ENCODE measurements around the gene CHST6. TPM values are rescaled to one million over a fixed set of nuclear protein-coding genes. Genes with fewer than 3 reads are reported as not detected.

The CHST6 gene
- total RNA-seq, 1 experiment from 2014 or later, result 20.8 TPM

- H3K4ac ChIP-seq (ENCODE audit: low read depth, low read length), result no peak overlapping the region
- H2BK120ac ChIP-seq (ENCODE audit: low read depth, low read length, poor library complexity, severe bottlenecking), result no peak overlapping the region
- H3K79me1 ChIP-seq (ENCODE audit: insufficient read depth, low read depth, low read length, poor library complexity, severe bottlenecking), result peaks cover 17% of the 10 kb centered on the region
- H3K23ac ChIP-seq (ENCODE audit: insufficient read length, low read depth, low read length), result no peak overlapping the region
- H3K4me1 ChIP-seq (ENCODE audit: insufficient read depth, low read length), result no peaks in the 10 kb centered on the region; the same call in 1 of the 2 replicates
- no peak for TF ChIP-seq CTCF (conservative IDR thresholded peaks at IDR 0.05)
- H3K36me3 Mint-ChIP-seq (ENCODE audit: insufficient read depth in 1 of 3, low read depth in 3 of 3), result peaks cover 9 to 33% (median 28%) of the 10 kb centered on the region in 3 experiments; a peak in 6 of 7 replicates
- H2BK5ac ChIP-seq (ENCODE audit: insufficient read length, low read length), result no peak overlapping the region
- no peak overlapping the region for H4K91ac ChIP-seq (ENCODE audit: insufficient read length, low read depth, low read length)
- H4K5ac ChIP-seq (ENCODE audit: insufficient read length, low read depth, low read length), result no peak overlapping the region
- H3K14ac ChIP-seq (ENCODE audit: insufficient read depth, low read length), result no peak overlapping the region
- H3K27me3 Mint-ChIP-seq (ENCODE audit: low read depth), result no peaks in the 10 kb centered on the region
- H3K79me2 ChIP-seq (ENCODE audit: insufficient read depth, low read length), result peaks cover 10% of the 10 kb centered on the region; the same call in 1 of the 2 replicates
- no peaks in the 10 kb centered on the region for H3K23me2 ChIP-seq (ENCODE audit: insufficient read length, low read depth, low read length, poor library complexity, severe bottlenecking)
- no peaks in the 10 kb centered on the region for H3K9me3 Mint-ChIP-seq
- no peak overlapping the region for H2AK5ac ChIP-seq (ENCODE audit: insufficient read length, low read length)
- no peak overlapping the region for H3K18ac ChIP-seq (ENCODE audit: insufficient read length, low read depth, low read length)
- no CpG with 5 or more reads among the region's 12 CpGs for WGBS (ENCODE audit: extremely low coverage, insufficient read length, low lambda C conversion rate)
- no peaks in the 10 kb centered on the region for H3K9me3 ChIP-seq (ENCODE audit: control insufficient read depth, low read depth, low read length)
- H2BK12ac ChIP-seq (ENCODE audit: insufficient read length, low read depth, low read length), result no peak overlapping the region
- H2AFZ ChIP-seq (ENCODE audit: low read length), result no peak overlapping the region
- H3K27ac ChIP-seq (ENCODE audit: insufficient read length, low read depth, low read length), result no peak overlapping the region
- H3K4me3 Mint-ChIP-seq, result no peak overlapping the region
- H2BK20ac ChIP-seq (ENCODE audit: low read depth, low read length, poor library complexity, severe bottlenecking), result no peak overlapping the region
- H3K27me3 ChIP-seq (ENCODE audit: insufficient read depth, low read length), result no peaks in the 10 kb centered on the region
- no peak overlapping the region for H3K56ac ChIP-seq (ENCODE audit: insufficient read length, low read depth, low read length)
- no peak overlapping the region for H3T11ph ChIP-seq (ENCODE audit: low read length)
- H3K9ac ChIP-seq (ENCODE audit: extremely low read depth, insufficient read length, low read length), result no peak overlapping the region
- DNase-seq, result no peak
- H3K4me1 Mint-ChIP-seq, result peaks cover 36 to 40% of the 10 kb centered on the region in 2 experiments
- H4K20me1 ChIP-seq (ENCODE audit: control insufficient read depth, insufficient read depth, insufficient read length), result no peaks in the 10 kb centered on the region
- H4K8ac ChIP-seq (replicated peaks; ENCODE audit: insufficient read length, low read depth, low read length), result no peak overlapping the region
- H3K27ac Mint-ChIP-seq, result peak overlapping the region in 2 of 3 experiments; percentile 10 to 70; a peak in 3 of 7 replicates
- H2BK15ac ChIP-seq (ENCODE audit: low read depth, low read length), result no peak overlapping the region
- H3K4me2 ChIP-seq (ENCODE audit: insufficient read depth, insufficient read length, low read length), result no peak overlapping the region
These were observed 42.6 kb downstream of the CHST6 start for GRCh38 chr16:75452464-75453190.

Measured in H9 (cell line).